Stimulated activated CD8-positive, alpha-beta memory T cell treated with anti-CD3 and anti-CD28 coated beads, Interleukin-12 subunit alpha, Interleukin-12 subunit beta, amount 100 ng/mL, for 1 hour (primary cell): ENCODE data around the gene BRD7.

Source experiments
- DNase-seq: peaks from one replicate; pipeline ENCODE4 v3.0.0-alpha.2; 2020; ENCODE audit warnings: low read depth

The BRD7 gene

DNA sequence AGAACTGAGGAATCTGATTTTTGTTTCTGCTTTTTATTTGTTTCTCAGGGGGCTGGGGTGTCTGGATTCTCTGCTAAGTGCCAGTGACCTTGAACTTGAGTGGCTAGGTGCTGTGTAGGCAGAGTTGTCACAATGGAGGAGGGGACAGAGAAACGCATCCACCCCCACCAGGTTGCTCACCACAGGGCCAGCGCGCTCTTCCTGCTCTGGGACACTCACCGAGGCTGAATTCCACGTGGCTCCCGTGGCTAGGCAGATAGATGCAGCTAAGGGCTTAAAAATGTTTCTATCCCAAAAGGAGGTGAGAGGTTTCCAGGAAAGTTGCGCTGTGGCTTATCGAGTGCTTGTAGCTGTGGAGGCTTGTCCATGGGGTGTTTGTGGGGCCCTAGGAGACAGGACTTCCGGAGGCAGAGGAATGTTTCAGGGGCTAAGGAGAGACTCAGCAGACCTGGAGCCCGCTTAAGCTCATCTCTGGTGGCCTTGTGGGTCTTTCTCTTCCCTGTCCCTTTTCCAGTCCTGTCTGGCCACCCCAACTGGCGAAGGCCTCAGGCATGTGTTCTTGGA is 65.7 kb downstream of the BRD7 start:
- DNase-seq: no peak

DNA sequence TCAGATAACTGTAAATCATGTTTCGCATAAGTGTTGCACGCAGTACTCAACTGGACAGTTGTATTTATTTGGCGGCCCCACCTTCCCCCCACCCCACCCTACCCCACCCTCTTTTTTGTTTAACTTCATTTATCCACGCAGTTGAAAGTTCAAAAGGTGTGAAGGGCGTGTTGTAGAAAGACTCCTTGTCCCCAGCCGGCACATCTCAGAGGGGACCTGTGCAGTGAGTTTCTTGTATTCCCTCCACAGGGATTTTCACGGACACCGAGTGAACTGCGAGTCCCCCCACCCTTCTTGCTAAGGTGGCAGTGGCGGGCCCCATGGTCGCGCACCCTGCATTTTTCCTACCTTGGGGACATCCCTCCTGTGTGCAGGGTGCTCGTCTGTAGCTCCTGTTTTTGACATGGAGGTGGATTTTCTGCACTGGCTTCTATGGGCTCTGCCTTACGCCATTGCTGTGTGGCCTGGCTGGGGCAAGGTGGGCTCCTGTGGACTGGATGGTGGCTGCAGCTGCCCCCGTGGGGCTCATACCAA is 66.2 kb downstream of the BRD7 start:
- DNase-seq: no peak

DNA sequence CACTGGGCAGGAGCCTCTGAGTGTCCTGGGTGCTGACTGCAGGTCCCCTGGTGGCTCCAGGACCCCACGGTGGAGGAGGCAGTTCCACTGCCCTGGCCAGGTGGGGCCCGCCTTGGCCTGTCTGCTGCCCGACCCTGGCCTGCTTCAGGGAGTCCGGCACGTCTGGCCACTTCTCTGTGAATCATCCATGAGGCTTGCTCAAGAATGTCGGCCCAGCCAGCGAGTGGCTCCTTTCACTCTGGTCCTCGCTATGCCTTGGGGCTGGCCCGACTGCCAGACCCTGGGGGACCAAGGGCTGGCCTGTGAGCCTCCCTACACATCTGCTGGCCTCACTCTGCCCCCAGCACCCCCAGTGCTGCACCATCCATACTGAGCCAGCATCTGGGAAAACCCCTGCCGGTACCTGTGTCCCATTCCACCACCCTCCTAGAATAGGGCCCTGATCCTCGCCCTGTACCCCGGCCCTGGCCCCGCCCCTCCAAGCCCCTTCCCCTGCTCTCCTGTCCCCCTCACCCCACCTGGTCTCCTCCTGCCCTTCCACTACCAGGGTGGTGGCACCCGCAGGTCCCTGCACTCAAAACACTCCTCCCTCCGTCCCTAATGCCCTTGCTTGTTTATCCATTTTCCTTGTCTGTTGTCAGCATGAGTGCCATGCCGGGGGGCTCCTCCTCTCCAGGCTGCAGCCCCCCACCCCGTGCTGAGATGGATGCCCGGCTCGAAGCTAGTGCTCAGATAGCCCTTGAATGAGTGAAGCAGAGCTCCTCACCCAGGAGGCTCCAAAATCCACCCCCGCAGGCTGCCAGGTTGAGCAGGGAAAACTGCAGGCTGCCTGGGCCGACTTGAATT is 66.9 kb downstream of the BRD7 start:
- DNase-seq: no peak

DNA sequence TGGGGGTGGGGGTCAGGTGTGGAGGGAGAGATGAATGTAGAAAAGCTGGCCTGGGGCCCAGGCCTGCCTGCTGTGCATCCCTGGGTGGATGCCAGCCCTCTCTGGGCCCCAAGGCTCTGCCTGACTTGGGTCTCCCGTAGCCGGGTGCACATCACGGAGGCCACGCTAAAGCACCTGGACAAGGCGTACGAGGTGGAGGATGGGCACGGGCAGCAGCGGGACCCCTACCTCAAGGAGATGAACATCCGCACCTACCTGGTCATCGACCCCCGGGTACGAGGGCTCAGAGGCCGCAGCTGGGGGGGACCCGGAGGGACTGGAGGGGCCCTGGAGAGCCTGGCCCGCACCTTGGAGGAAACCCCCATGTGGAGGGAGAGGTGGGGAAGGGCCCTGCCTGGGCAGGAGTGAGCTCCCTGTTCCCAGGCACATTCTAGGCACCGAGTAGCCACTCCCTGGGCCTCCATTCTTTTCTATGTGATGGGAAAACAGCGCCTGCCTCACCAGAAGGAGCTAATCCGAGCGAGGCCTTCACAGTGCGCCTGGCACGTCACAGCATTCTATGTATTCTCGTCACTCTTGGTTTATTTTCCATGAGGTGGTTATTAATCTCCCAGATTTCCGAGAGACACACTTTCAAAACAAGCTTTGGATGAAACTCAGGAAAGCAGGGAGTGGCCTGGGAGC is 67.7 kb downstream of the BRD7 start:
- no peak for DNase-seq

DNA sequence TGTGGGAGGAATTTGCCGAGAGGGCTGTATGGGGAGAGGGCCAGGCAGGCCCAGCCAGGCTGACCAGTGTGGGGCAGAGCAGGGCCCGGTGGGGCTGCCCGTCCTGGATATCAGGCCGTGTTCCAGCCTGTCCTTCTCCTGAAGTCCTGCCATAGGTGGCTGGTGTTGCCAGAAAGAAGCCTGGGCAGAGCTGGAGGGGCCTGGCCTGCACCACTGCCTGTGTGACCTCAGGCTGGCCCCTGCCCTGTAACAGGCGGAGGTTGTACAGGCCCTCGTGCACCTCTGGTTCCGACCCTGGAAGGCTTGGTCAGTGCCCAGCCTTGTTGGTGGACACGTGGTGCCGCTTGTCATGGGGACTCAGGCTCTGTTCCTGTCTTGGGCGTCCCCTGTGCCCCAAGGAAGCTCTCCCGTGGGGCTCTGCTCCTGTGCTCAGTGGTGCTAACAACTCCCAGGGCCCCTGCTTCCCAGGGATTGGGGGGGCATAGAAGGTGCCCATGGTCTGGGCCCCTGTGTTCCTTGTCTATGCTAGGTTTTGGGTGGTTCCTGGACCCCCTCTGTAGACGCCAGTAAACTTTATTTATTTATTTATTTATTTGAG is 69.2 kb downstream of the BRD7 start:
- no peak for DNase-seq

DNA sequence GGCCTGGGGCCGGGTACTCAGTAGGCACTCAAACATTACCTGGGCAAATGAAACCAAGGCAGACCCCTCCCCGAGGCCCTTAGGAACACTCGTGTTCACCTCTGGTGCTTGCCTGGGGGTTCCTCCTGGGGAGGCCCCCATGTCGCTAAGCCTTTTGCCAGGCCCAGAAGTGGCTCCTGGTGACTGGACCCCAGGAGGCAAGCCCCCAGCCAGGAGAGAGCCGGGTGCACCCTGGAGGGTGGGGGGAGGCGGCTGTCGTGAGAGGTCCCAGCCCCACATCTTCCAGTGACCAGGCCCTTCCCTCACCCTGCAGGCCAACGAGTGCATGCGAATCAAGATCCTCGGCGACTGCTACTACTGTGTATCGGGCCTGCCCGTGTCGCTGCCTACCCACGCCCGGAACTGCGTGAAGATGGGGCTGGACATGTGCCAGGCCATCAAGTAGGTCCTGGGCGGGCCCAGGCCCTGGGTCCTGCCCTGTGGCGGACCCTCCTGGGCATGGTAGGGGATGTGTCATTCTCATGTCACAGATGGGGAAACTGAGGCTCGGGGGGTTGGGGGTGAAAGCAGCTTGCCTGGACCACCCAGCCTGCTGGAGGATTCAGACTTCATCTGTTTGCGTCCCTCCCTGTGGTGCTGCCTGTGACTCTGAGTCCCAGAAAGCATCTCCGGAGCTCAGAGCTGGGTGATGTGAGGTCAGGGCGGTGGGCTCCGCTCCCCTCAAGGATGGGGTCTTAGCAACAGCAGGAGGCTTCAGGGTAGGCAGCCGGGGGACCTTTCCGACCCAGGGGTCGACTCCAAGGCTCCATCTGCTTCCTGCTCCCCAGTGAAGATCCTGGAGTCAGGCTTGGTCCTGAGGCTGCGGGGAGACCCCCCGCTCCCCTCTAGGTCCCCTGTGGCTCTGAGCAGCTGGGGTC is 69.9 kb downstream of the BRD7 start:
- no peak for DNase-seq

DNA sequence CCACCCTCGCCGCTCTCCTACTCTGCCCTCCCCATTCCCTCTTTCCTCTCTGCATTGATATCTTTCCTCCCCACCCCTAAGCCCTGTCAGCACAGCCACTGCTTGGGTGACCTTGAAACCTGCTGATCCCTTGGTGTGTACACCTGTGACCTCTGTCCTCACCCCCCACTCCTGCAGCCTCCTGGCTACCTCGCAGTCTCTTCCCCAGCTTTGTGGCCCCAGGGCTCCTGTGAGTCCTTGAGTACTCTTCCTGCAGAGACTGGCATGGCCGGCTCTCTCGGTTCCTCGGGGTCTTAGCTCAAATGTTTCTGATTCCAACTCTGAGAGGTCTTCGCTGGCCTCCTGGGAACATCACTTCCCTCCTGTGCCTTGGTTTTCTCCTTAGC is 70.7 kb downstream of the BRD7 start:
- no peak for DNase-seq

DNA sequence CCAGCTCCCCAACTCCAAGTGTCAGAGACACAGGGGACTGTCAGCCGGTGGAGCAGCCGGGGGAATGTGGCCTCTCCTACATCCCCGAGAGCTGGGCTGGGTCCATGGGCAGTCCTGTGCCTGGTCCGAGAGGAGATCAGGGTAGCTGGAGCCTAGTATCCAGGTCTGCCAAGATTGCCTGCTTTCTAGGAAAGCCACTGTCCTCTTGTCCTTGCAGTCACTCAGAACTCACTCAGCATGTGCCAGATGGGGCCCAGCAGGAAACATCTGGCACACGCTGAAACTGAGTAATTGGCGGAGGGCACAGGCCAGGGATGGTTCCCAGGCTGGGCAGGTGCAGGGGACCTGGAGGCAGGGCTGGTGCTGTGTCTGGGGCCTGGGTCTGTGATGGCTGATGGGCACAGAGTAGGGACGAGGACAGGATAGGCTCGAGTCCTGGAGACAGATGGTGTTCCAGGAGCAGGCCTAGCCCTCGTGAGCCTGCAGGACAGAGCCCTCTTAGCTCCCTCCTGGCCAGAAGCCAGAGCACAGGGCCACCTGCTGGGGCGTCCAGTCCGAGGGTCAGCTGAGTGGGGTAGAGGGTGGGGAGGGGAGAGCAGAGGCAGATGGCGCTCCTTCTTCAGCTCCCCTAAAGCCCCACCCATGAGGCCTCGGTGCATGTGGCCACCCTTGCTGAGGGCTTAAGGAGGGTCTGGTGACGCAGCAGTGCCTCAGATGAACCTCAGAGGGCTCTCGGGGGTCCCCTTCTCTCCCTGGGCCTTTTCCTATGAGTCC is 71.3 kb downstream of the BRD7 start:
- no peak for DNase-seq

DNA sequence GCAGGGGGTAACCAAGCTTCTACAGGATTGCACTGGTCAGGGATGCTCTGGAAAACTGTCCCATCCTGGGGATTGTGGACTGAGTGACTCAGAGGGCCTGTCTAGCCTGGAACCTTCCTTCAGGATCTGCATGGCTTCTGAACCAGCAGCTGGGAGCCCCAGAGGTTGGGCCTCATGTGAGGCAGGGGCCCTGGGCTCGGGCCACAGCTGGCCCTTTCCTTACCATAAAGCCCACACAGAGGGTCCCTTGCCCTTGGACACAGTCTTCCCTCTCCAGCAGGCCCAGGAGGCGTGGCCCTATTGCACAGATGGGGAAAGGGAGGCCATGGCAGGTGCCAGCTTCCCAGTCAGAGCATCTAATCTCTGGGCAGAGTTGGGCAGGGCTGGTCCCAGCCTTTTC is 72.0 kb downstream of the BRD7 start:
- no peak for DNase-seq

DNA sequence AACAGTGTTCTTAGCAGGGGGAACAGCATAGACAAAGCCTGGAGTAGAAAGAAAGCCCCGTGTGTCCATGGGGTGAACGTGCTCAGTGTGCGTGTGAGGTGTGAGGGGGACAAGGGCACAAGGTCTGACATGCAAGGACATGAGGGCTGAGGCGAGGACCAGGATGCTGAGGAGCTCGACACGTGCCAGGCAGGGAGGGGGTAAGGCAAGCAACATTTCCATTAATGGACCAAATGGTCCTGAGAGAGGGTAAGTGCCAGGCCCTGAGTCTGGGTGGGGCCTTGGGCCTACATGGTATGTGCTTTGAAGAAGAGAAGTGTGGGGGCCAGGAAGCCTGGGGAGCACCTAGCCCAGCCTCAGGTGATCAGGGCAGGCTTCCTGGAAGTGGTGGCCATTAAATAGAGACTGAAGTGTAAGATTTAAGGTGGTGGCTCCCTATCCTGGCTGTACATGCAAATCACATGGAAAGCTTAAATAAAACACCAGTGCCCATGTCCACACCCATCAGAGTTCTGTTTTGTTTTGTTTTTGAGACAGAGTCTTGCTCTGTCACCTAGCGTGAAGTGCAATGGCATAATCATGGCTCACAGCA is 73.2 kb downstream of the BRD7 start:
- DNase-seq: no peak

DNA sequence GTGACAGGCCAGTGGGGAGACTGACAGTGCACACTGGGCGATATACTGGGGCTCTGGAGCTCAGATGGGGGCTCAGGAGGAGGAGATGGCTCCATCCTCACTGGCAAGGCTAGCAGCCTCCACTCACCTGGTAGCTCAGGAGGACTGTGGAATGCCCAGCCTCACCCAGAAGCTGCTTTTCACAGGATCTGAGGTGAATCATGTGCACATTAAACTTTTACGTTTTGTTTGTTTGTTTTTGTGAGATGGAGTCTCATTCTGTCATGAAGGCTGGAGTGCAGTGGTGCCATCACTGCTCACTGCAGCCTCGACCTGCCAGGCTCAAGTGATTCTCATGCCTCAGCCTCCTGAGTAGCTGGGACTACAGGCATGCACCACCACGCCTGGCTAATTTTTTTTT is 73.8 kb downstream of the BRD7 start:
- DNase-seq: no peak

DNA sequence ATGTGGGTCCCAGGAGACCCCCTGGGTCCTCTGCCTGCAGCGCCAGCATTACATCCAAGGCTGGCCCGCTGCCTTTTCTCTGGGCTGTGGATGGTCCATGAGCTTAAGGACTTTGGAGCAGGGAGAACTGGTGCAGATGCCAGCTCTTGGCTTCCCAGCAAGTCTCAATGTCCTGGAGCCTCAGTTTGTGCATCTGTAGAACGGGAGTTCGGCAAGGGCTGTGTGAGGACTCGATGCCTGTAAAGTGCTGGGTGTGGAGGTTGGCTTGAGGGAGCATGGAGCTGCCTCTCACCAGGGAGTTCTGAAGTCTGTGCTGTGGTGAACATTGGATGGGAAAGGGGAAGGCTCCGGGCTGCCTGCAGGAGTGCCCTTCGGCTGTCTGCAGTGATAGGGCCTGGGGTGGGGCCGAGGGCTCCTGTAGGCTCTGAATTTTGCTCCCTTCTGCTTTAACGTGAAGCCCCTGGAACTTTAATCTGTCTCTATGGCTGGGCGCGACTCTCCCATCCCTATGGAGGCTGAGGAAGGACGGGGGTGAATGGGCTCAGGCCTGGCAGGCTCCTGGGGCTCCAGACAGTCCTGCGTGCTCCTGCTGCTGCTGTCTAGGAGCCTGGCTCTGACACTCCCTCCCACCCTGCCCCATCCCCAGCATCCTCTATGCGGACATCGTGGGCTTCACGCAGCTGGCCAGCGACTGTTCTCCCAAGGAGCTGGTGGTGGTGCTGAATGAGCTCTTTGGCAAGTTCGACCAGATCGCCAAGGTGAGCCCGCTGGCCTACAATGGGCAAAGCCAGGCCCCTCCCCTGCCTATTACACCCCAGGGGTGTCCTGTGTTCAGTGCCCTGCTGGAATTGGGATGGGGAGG is 74.6 kb downstream of the BRD7 start:
- DNase-seq: no peak

DNA sequence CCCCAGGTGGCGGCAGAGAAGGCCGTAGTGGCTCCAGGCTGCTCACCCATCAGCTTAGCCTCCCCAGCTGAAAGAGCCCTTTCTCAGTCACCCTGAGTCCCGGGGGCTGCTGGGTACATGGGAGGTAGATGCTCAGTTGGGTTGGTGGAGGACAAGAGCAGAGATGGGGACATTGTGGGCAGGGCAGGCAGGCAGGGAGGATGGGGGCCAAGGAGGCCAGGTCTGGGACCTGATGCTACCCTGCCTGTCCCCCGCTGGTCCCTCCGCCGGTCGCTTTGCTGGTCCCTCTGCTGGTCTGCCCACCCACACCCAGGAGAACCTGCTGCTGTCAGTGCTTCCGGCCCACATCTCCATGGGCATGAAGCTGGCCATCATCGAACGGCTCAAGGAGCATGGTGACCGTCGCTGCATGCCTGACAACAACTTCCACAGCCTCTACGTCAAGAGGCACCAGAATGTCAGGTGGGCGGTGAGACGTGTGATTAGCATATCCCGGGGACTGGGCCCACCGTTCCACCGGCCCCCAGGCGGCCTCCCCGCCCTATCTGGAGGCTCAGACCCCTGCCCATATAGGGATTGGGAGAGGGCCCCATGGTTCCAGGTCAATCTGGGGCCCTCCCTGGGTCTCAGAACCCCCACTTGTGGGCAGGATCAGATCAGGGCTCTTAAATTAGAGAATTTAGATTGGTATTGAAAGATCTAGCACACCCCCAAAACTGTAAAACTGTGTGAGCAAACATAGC is 75.6 kb downstream of the BRD7 start:
- no peak for DNase-seq

DNA sequence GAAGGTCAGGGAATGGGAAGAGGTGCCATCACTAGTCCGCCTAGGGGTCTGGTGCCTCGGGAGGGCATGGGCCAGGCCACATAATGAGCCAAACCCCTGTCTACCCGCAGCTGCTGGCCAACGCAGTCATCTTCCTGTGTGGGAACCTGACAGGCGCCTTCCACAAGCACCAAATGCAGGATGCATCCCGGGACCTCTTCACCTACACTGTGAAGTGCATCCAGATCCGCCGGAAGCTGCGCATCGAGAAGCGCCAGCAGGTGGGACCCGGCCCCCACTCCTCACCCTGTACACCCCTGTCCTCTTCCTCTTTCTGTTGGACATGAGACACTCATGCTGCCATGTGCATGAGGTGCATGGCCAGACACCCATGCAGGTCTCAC is 76.2 kb downstream of the BRD7 start:
- no peak for DNase-seq

DNA sequence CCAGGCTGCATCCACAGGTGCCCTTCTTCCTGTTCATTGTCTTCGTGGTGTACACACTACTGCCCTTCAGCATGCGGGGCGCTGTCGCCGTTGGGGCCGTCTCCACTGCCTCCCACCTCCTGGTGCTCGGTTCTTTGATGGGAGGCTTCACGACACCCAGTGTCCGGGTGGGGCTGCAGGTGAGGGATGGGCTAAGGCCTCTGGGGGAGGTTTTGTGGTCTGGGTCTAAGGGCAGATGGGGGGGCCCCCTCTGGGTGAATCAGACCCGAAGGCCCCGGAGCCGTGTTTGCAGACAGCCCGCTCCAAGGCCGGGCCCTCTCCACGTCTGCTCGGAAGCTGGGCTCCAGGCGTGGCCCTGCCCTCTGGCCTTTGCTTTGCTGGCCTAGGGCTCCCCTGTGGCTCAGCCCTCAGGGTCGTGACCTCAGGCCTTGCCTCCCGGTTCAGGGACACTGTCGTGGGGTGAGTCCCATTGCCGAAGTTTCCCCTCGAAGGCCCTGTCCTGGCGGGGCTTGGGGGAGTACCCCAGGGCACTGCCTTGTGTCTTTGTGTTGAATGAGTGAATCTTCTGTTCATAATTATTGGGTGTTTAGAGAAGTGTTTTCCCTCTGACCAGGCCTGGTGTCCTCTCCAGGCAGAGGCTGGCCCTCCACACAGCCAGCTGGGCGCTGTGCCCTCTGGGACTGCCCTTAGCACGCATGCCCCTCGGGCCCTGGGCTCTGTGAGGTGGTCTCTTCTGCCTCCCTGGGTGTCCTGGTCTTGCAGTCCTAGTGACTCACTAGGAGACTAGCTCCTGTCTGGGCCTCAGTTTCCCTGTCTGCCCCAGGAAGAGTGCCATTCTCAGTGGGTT is 76.8 kb downstream of the BRD7 start:
- no peak for DNase-seq

DNA sequence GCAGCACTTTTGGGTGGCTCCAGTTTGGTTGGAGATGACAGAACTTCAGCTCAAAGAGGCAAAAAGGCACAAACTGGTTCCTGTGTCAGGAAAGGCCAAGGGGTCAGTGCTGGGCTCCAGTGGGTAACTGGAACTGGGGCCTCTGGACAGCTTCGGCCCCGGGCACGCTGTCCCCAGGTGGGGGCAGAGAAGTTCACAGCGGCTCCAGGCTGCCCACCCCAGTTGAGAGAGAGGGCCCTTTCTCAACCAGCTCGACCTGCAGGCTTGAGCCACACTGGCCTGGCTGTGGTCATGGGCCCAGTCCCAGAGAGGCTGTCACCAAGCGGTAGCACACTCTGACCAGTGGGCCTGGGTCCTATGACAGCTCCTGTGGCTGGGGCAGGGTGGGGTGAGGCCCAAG is 77.9 kb downstream of the BRD7 start:
- no peak for DNase-seq

DNA sequence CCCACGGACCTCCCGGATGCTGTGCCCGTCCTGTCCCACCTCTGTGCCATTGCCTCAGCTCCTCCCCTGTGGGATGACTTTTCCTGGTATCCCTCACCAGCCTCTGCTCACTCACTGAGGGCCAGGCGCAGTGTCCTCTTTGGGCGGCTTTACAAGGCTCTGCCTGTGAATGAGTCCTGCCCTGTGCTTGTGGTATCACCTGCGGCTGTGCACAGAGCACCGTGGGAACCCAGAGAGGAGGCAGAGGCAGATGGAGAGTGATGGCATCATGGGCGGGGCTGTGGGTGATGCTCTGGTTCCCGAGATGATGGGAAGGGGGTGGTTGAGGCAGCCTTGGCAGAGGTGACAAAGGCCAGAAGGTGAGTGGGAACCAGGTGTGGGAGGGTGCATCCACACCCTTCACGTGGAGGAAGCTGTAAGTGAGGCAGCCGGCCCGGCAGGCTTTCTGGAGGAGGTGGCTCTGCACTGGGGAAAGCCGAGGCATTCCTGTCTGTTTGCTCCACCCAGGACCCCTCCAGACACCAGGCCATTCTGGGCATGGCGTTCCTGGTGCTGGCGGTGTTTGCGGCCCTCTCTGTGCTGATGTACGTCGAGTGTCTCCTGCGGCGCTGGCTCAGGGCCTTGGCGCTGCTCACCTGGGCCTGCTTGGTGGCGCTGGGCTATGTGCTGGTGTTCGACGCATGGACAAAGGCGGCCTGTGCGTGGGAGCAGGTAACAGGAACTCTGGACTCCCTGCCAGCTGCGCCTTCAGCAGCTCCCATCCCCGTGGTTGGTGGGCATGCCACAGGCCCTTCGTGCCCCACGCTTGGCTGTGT is 78.6 kb downstream of the BRD7 start:
- DNase-seq: no peak
